MM.1S (cell line): ENCODE results near the gene CASP10.

Experiments
- EZH2 ChIP-seq: fragments of 300-600 bp; sonication (generic); optimal IDR thresholded peaks from 2 replicates; pipeline ENCODE3; 2017; ENCODE audit warnings: low read depth, mild to moderate bottlenecking, antibody characterized with exemption, low read length, mixed read lengths
- TF ChIP-seq, protein P1 (sequence below): fragments of 300-600 bp; sonication (generic); IDR thresholded peaks from 2 replicates; pipeline ENCODE4 v1.5.1; 2016; ENCODE audit warnings: antibody characterized with exemption, low read length, mixed read lengths

DNA sequence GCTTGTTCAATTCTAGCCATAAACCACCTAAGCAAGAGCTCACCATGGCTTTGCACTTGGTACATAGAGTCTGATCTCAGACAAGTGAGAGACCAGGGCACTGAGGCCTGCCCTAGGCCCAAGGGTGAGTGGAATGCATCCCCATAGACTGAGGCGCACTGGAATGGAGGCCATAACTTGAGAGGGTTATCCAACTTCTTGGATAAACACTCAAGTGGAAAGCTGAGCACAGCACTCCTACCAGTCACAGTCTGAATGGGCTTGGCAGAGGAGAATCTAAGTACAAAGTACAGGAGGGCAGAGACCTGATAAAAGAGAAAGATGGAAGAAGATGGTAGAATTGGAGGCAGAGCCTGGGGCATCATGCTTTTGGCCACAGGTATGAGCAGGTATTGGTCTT lies 30.4 kb upstream of the CASP10 start:
- TF ChIP-seq, protein P1, sequence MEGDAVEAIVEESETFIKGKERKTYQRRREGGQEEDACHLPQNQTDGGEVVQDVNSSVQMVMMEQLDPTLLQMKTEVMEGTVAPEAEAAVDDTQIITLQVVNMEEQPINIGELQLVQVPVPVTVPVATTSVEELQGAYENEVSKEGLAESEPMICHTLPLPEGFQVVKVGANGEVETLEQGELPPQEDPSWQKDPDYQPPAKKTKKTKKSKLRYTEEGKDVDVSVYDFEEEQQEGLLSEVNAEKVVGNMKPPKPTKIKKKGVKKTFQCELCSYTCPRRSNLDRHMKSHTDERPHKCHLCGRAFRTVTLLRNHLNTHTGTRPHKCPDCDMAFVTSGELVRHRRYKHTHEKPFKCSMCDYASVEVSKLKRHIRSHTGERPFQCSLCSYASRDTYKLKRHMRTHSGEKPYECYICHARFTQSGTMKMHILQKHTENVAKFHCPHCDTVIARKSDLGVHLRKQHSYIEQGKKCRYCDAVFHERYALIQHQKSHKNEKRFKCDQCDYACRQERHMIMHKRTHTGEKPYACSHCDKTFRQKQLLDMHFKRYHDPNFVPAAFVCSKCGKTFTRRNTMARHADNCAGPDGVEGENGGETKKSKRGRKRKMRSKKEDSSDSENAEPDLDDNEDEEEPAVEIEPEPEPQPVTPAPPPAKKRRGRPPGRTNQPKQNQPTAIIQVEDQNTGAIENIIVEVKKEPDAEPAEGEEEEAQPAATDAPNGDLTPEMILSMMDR = no peak
- no peak for TF ChIP-seq EZH2
